ENCODE measurements around the gene MACROD1. TPM values are rescaled to one million over a fixed set of nuclear protein-coding genes. Genes with fewer than 3 reads are reported as not detected.

Gene MACROD1
- total and polyA plus RNA-seq, 9 of the 15 experiments (the other 6 are each of a cell fraction or from before 2014, with no cell fraction given): 1.1 to 60.0 (median 26.4) TPM

GRCh38 chr11:63958008-63958407 lies 207.9 kb downstream of the MACROD1 start:
- Histone ChIP-seq H3K4me1 (replicated peaks in 1 of 2; ENCODE audit: control insufficient read depth in 2 of 2, insufficient read depth in 2 of 2, low read length in 2 of 2) (peaks cover 3 to 26% of the 10 kb centered on the region in 2 experiments; a peak in 4 of 5 replicates), H3K27me3 (ENCODE audit: control insufficient read depth in 2 of 2, insufficient read depth in 2 of 2, low read length in 2 of 2) (no peaks in the 10 kb centered on the region), H3K9ac (ENCODE audit: insufficient read depth in 1 of 2, low read depth in 2 of 2, low read length in 2 of 2) (peak overlapping the region in 1 of 2 experiments; percentile 65; a peak in 2 of 4 replicates), H3K4me2 (ENCODE audit: insufficient read depth, low read length) (no peak overlapping the region), H3K9me3 (replicated peaks; ENCODE audit: control insufficient read depth, insufficient read depth, low read depth, low read length) (no peaks in the 10 kb centered on the region), H2AFZ (ENCODE audit: low read depth, low read length) (no peak overlapping the region), H3K4me3 (no peak overlapping the region), H3K27ac (ENCODE audit: extremely low read depth, low read depth, low read length) (no peak overlapping the region), H3K79me2 (ENCODE audit: control insufficient read depth, insufficient read depth, low read length) (no peaks in the 10 kb centered on the region), H3K9me1 (ENCODE audit: control insufficient read depth, insufficient read depth, low read length) (peaks cover 6% of the 10 kb centered on the region), H3K36me3 (ENCODE audit: control insufficient read depth, insufficient read depth, low read length) (peaks cover 52% of the 10 kb centered on the region), H4K20me1 (replicated peaks; ENCODE audit: control insufficient read depth, insufficient read depth, low read length) (no peaks in the 10 kb centered on the region)
- in situ Hi-C loops (cut with MboI) (no loop called here), intact Hi-C loops (cut with micrococcal nuclease) (no loop called here)
- no TSS peak for BruUV-seq (replicated peaks)
- ATAC-seq (no peak), DNase-seq (ENCODE audit: extremely low read depth in 1 of 4, low spot score in 3 of 4) (no peak), FAIRE-seq (no peak)
- no peak for TF ChIP-seq TAF7 (tag; IDR thresholded peaks at IDR 0.05)
- TF ChIP-seq USF2 (CRISPR knock-in tag; IDR thresholded peaks at IDR 0.05): 0 out of 2 replicates have a peak, but pooled peaks have one; percentile 27
- TF ChIP-seq CBFA2T2 (conservative IDR thresholded peaks at IDR 0.05): peak; percentile 13; the same call in 1 of the 2 replicates
- no peak for TF ChIP-seq ZNF253 (CRISPR knock-in tag; conservative IDR thresholded peaks at IDR 0.05)
- TF ChIP-seq PHF8 (IDR thresholded peaks at IDR 0.05; ENCODE audit: borderline replicate concordance, low read length): no peak
- TF ChIP-seq DMBX1 (CRISPR knock-in tag; IDR thresholded peaks at IDR 0.05; ENCODE audit: borderline replicate concordance): no peak
- TF ChIP-seq, protein P1, sequence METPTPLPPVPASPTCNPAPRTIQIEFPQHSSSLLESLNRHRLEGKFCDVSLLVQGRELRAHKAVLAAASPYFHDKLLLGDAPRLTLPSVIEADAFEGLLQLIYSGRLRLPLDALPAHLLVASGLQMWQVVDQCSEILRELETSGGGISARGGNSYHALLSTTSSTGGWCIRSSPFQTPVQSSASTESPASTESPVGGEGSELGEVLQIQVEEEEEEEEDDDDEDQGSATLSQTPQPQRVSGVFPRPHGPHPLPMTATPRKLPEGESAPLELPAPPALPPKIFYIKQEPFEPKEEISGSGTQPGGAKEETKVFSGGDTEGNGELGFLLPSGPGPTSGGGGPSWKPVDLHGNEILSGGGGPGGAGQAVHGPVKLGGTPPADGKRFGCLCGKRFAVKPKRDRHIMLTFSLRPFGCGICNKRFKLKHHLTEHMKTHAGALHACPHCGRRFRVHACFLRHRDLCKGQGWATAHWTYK (CRISPR knock-in tag; IDR thresholded peaks at IDR 0.05): peak; percentile 67; the same call in 1 of the 2 replicates
- TF ChIP-seq, protein P2, sequence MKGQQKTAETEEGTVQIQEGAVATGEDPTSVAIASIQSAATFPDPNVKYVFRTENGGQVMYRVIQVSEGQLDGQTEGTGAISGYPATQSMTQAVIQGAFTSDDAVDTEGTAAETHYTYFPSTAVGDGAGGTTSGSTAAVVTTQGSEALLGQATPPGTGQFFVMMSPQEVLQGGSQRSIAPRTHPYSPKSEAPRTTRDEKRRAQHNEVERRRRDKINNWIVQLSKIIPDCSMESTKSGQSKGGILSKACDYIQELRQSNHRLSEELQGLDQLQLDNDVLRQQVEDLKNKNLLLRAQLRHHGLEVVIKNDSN (CRISPR knock-in tag; IDR thresholded peaks at IDR 0.05): peak; percentile 61
- no peak for TF ChIP-seq HCFC1 (IDR thresholded peaks at IDR 0.05; ENCODE audit: low read depth, low read length)
- CTCF ChIA-PET (ENCODE audit: low intra/inter-chr PET ratio): no interaction called here
- WGBS (ENCODE audit: insufficient coverage, low coverage, missing lambda C conversion rate): 76% methylated on average over 4 of the region's 5 CpGs
- POLR2A ChIA-PET: interaction anchor here (0.9 to 2.0 kb wide), 2 partner anchors 8 to 21 kb away, joined by 5 to 6 read pairs; no protein-coding TSS in a partner anchor
